ENCODE measurements around the gene SETD7. TPM values are rescaled to one million over a fixed set of nuclear protein-coding genes. Genes with fewer than 3 reads are reported as not detected.

The SETD7 gene
- polyA plus RNA-seq, 3 donors, result 14.1 to 16.8 (median 15.4) TPM

- H3K4me3 ChIP-seq (replicated peaks in 1 of 3; ENCODE audit: low read depth in 2 of 3, low read length in 3 of 3), result peak overlapping the region in 1 of 3 experiments; percentile 63
- DNase-seq, result peak; percentile 40 to 66 (median 55)
- TF ChIP-seq CTCF (IDR thresholded peaks at IDR 0.05), result no peak
- Mint-ChIP-seq H3K36me3 (no peaks in the 10 kb centered on the region), H3K27me3 (ENCODE audit: low read depth in 3 of 3) (peaks cover 0 to 2% (median 0%) of the 10 kb centered on the region in 3 donors), H3K4me3 (peak overlapping the region; percentile 48 to 74), H3K9me3 (peaks cover 0 to 7% (median 0%) of the 10 kb centered on the region in 7 donors), H3K4me1 (peaks cover 40% of the 10 kb centered on the region), H3K27ac (peak overlapping the region; percentile 98 to 100 (median 100))
- H3K79me2 ChIP-seq (ENCODE audit: insufficient read depth, low read length), result peaks cover 12% of the 10 kb centered on the region
- H4K20me1 ChIP-seq (ENCODE audit: insufficient read depth, low read length), result no peaks in the 10 kb centered on the region
- peak overlapping the region; percentile 65 for H3K4me2 ChIP-seq (replicated peaks; ENCODE audit: extremely low read depth, low read length, poor library complexity, severe bottlenecking)
- H3K4me1 ChIP-seq (ENCODE audit: control insufficient read depth in 1 of 2, insufficient read depth in 2 of 2, low read length in 2 of 2), result peaks cover 35 to 54% of the 10 kb centered on the region in 2 donors
- H2AFZ ChIP-seq (ENCODE audit: insufficient read depth, low read depth, low read length, poor library complexity, severe bottlenecking), result peak overlapping the region; percentile 53
- H3K9me3 ChIP-seq (replicated peaks in 1 of 2; ENCODE audit: control insufficient read depth in 1 of 2, insufficient read depth in 1 of 2, low read length in 2 of 2), result no peaks in the 10 kb centered on the region
- no peaks in the 10 kb centered on the region for H3K27me3 ChIP-seq (ENCODE audit: control insufficient read depth in 2 of 2, insufficient read depth in 2 of 2, low read length in 2 of 2)
- peak overlapping the region; percentile 41 for H3K9ac ChIP-seq (ENCODE audit: insufficient read depth, low read length, poor library complexity, severe bottlenecking)
- intact Hi-C loops (cut with micrococcal nuclease), result loop anchor here in 1 of 2 donors (5.0 to 10.0 kb wide), 4 partner anchors 105 to 355 kb away; partner anchors contain the start of genes MGST2, NAA15, NDUFC1 and RAB33B
- peak overlapping the region; percentile 88 to 93 for H3K27ac ChIP-seq (ENCODE audit: low read depth in 1 of 2, low read length in 2 of 2)
- WGBS (ENCODE audit: insufficient coverage), result 8% methylated on average over 2 of the region's 6 CpGs
- H3K36me3 ChIP-seq (replicated peaks in 1 of 2; ENCODE audit: control insufficient read depth in 1 of 2, insufficient read depth in 2 of 2, low read length in 2 of 2), result no peaks in the 10 kb centered on the region
Observed at GRCh38 chr4:139559687-139560086, 3.7 kb upstream of the SETD7 start.

- no peaks in the 10 kb centered on the region for H3K36me3 Mint-ChIP-seq
- Histone ChIP-seq H3K27ac (ENCODE audit: low read depth in 1 of 2, low read length in 2 of 2) (peak overlapping the region in 1 of 2 donors; percentile 88), H3K9ac (ENCODE audit: insufficient read depth, low read length, poor library complexity, severe bottlenecking) (no peak overlapping the region), H4K20me1 (ENCODE audit: insufficient read depth, low read length) (no peaks in the 10 kb centered on the region), H3K4me3 (replicated peaks in 1 of 3; ENCODE audit: low read depth in 2 of 3, low read length in 3 of 3) (peak overlapping the region in 1 of 3 experiments; percentile 63), H3K9me3 (replicated peaks in 1 of 2; ENCODE audit: control insufficient read depth in 1 of 2, insufficient read depth in 1 of 2, low read length in 2 of 2) (no peaks in the 10 kb centered on the region), H3K4me2 (replicated peaks; ENCODE audit: extremely low read depth, low read length, poor library complexity, severe bottlenecking) (no peak overlapping the region), H3K4me1 (ENCODE audit: control insufficient read depth in 1 of 2, insufficient read depth in 2 of 2, low read length in 2 of 2) (peaks cover 41 to 60% of the 10 kb centered on the region in 2 donors), H3K27me3 (ENCODE audit: control insufficient read depth in 2 of 2, insufficient read depth in 2 of 2, low read length in 2 of 2) (no peaks in the 10 kb centered on the region), H2AFZ (ENCODE audit: insufficient read depth, low read depth, low read length, poor library complexity, severe bottlenecking) (no peak overlapping the region), H3K36me3 (replicated peaks in 1 of 2; ENCODE audit: control insufficient read depth in 1 of 2, insufficient read depth in 2 of 2, low read length in 2 of 2) (no peaks in the 10 kb centered on the region), H3K79me2 (ENCODE audit: insufficient read depth, low read length) (peaks cover 18% of the 10 kb centered on the region)
- peak overlapping the region in 1 of 2 donors; percentile 28 for H3K4me3 Mint-ChIP-seq
- no peak for DNase-seq
- TF ChIP-seq CTCF (IDR thresholded peaks at IDR 0.05), result no peak
- peaks cover 0 to 2% (median 0%) of the 10 kb centered on the region in 3 donors for H3K27me3 Mint-ChIP-seq (ENCODE audit: low read depth in 3 of 3)
- peak overlapping the region in 5 of 7 donors; percentile 98 to 100 (median 100) for H3K27ac Mint-ChIP-seq
- WGBS (ENCODE audit: insufficient coverage), result 76% methylated on average over 4 of the region's 5 CpGs
- intact Hi-C loops (cut with micrococcal nuclease), result loop anchor here in 1 of 2 donors (5.0 to 10.0 kb wide), 4 partner anchors 106 to 354 kb away; partner anchors contain the start of genes MGST2, NAA15, NDUFC1 and RAB33B
- H3K9me3 Mint-ChIP-seq, result peaks cover 0 to 3% (median 0%) of the 10 kb centered on the region in 7 donors
- H3K4me1 Mint-ChIP-seq, result peaks cover 43% of the 10 kb centered on the region
Observed at GRCh38 chr4:139559089-139559479, 3.1 kb upstream of the SETD7 start.

Data from CD14-positive monocyte (primary cell).